ENCODE measurements around the gene THSD4. TPM values are rescaled to one million over a fixed set of nuclear protein-coding genes. Genes with fewer than 3 reads are reported as not detected.

The THSD4 gene
- total RNA-seq, 1 experiment from 2014 or later = 36.3 TPM

DNA sequence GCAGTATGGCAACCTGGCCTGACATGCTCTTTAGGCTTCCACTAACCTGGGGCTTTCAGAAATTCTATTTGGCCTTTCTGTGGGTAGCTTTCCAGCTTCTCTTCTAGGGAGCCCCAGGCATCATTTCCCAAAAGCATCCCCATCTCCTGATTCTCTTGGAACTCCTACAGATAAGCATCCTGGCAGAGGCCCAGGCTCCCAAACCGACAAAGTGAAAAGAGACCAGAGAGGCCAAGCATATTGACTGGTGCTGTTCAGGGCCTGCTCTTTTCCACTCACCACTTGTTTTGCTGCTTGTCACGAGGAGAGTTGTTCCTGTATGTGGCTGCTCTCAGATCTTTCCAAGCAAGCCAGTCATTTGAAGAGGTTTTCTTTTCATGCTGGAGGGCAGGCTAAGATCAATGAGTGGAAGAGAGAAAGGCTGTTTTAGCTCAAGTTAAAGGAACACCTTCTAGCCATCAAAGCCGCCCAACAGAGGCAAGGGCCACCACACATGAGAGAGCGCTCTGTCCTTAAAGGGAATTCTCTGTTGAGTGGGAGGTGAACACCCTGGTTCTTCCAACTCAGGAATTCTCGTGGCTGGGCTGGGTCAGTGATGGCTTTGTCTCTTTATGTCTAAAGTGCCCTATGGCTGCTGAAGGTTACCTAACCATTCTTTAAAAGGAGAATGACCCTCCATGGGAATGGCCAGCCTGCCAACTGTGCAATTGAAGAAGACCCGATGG, 664.0 kb downstream of the THSD4 start:
- POLR2A ChIA-PET = interaction anchor here (0.6 to 1.3 kb wide), 2 partner anchors 18 to 21 kb away, joined by 3 to 7 read pairs; no protein-coding TSS in a partner anchor
- no peak overlapping the region for H3K27ac Mint-ChIP-seq (ENCODE audit: low read depth, unreplicated experiment)
- no peak for DNase-seq (ENCODE audit: unreplicated experiment)
- no TSS peak for BruUV-seq (replicated peaks)
- intact Hi-C loops (cut with micrococcal nuclease) = no loop called here
- no peak overlapping the region for H3K4me3 Mint-ChIP-seq (ENCODE audit: unreplicated experiment)
- CTCF ChIA-PET = interaction anchor here (0.6 to 5.1 kb wide), 10 partner anchors 8 to 1379 kb away, joined by 3 to 35 read pairs (median 4); no protein-coding TSS in a partner anchor
- H3K36me3 Mint-ChIP-seq (ENCODE audit: insufficient read depth, unreplicated experiment) = no peaks in the 10 kb centered on the region
- H3K27me3 Mint-ChIP-seq (ENCODE audit: insufficient read depth, unreplicated experiment) = no peaks in the 10 kb centered on the region
- H3K9me3 Mint-ChIP-seq (ENCODE audit: unreplicated experiment) = no peaks in the 10 kb centered on the region
- H3K4me1 Mint-ChIP-seq (ENCODE audit: insufficient read depth, unreplicated experiment) = peaks cover 10% of the 10 kb centered on the region
- TF ChIP-seq, protein P1, sequence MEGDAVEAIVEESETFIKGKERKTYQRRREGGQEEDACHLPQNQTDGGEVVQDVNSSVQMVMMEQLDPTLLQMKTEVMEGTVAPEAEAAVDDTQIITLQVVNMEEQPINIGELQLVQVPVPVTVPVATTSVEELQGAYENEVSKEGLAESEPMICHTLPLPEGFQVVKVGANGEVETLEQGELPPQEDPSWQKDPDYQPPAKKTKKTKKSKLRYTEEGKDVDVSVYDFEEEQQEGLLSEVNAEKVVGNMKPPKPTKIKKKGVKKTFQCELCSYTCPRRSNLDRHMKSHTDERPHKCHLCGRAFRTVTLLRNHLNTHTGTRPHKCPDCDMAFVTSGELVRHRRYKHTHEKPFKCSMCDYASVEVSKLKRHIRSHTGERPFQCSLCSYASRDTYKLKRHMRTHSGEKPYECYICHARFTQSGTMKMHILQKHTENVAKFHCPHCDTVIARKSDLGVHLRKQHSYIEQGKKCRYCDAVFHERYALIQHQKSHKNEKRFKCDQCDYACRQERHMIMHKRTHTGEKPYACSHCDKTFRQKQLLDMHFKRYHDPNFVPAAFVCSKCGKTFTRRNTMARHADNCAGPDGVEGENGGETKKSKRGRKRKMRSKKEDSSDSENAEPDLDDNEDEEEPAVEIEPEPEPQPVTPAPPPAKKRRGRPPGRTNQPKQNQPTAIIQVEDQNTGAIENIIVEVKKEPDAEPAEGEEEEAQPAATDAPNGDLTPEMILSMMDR (IDR thresholded peaks at IDR 0.05; ENCODE audit: unreplicated experiment) = no peak

DNA sequence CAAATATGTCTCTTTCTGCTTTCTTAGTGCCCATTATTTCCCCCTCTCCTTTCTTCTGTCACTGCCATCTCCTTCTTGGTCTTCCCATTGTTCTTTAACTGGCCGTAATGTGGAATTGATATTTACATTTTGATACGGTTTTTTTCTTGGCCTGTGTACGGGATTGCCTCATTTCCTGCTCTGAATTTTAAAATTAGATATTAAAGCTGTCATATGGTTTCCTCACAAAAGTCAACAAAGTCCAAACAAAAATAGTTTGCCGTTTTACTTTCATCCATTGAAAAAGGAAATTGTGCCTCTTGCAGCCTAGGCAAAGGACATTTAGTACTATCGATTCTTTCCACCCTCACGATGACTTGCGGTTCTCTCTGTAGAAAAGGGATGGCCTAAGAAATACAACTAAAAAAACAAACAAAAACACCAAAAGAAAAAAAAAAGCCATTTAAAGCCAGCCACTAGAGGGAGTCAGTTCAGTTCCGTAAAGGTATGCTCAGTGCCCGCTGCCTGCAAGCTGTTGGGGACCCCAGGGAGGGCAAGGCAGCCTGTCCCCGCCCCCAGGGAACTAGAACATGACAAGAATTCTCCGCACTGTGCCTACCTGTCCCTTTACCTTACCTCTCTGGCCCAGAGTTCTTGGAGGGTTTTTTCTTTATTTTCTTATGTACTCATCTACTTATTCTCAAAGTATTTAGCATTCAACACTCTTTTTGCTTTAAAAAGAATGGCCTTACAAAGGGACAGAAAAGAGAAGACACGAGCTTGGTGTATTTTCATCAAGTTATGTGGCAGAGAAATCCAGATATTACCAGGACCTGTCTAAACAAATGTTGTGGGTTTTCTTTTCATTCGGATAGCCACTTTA, 665.1 kb downstream of the THSD4 start:
- H3K36me3 Mint-ChIP-seq (ENCODE audit: insufficient read depth, unreplicated experiment) = no peaks in the 10 kb centered on the region
- peaks cover 10% of the 10 kb centered on the region for H3K4me1 Mint-ChIP-seq (ENCODE audit: insufficient read depth, unreplicated experiment)
- peak; percentile 57 for DNase-seq (ENCODE audit: unreplicated experiment)
- TF ChIP-seq, protein P1 (IDR thresholded peaks at IDR 0.05; ENCODE audit: unreplicated experiment) = peak; percentile 66
- POLR2A ChIA-PET = interaction anchor here (0.7 to 1.9 kb wide), 4 partner anchors 9 to 33 kb away, joined by 3 to 10 read pairs (median 3); no protein-coding TSS in a partner anchor
- BruUV-seq (replicated peaks) = TSS peak; percentile 20
- no peaks in the 10 kb centered on the region for H3K27me3 Mint-ChIP-seq (ENCODE audit: insufficient read depth, unreplicated experiment)
- intact Hi-C loops (cut with micrococcal nuclease) = loop anchor here (1.0 to 5.0 kb wide), 2 partner anchors 21 to 377 kb away; no protein-coding TSS in a partner anchor
- no peaks in the 10 kb centered on the region for H3K9me3 Mint-ChIP-seq (ENCODE audit: unreplicated experiment)
- peak overlapping the region; percentile 76 for H3K27ac Mint-ChIP-seq (ENCODE audit: low read depth, unreplicated experiment)
- CTCF ChIA-PET = interaction anchor here (0.6 to 5.1 kb wide), 24 partner anchors 9 to 1405 kb away, joined by 3 to 35 read pairs (median 5); no protein-coding TSS in a partner anchor
- H3K4me3 Mint-ChIP-seq (ENCODE audit: unreplicated experiment) = no peak overlapping the region

DNA sequence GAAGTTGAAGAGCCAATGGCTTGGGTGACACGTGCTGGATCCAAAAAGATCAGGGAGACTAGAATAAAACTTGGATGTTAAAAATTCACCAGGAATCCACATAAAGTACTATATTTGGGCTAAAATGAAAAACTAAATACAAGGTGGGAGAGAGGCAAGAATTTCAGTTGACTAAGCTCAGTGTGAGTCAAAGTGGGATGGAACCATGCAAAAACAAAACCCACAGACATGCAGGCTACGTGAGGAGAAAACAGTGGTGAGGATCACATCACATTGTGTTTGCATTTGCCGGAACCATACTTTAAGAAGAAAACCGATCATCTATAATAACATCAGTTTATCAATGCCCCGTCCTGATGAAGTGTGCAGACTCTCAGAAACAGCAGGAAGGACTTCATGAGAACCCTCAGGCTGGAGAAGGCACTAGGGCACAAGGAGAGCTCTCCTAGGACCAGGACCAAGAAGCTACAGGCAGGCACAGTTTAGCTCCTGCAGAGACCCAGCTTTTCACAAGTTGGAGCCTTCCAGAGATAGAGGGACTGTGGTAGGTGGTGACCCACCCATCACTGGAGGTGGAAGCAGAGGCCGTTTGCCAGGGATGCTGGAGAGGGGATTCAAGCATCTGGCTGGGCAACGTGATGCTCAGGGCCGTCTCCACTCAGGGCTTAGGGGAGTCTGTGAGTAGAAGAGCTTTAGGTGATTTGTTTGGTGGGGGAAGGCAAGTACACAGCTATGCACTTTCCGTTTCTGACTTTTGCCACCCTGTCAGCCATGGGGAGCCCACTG, 666.1 kb downstream of the THSD4 start:
- TF ChIP-seq, protein P1 (IDR thresholded peaks at IDR 0.05; ENCODE audit: unreplicated experiment) = no peak
- ChIA-PET CTCF (interaction anchor here (0.6 to 5.1 kb wide), 17 partner anchors 8 to 1355 kb away, joined by 3 to 35 read pairs (median 6); no protein-coding TSS in a partner anchor), POLR2A (interaction anchor here (0.5 to 1.9 kb wide), 5 partner anchors 10 to 346 kb away, joined by 3 to 10 read pairs (median 3); no protein-coding TSS in a partner anchor)
- H3K27ac Mint-ChIP-seq (ENCODE audit: low read depth, unreplicated experiment) = no peak overlapping the region
- intact Hi-C loops (cut with micrococcal nuclease) = loop anchor here (5.0 kb wide), 1 partner anchor 376 kb away; no protein-coding TSS in a partner anchor
- no peaks in the 10 kb centered on the region for H3K9me3 Mint-ChIP-seq (ENCODE audit: unreplicated experiment)
- no peaks in the 10 kb centered on the region for H3K36me3 Mint-ChIP-seq (ENCODE audit: insufficient read depth, unreplicated experiment)
- no TSS peak for BruUV-seq (replicated peaks)
- DNase-seq (ENCODE audit: unreplicated experiment) = no peak
- H3K27me3 Mint-ChIP-seq (ENCODE audit: insufficient read depth, unreplicated experiment) = no peaks in the 10 kb centered on the region
- peaks cover 10% of the 10 kb centered on the region for H3K4me1 Mint-ChIP-seq (ENCODE audit: insufficient read depth, unreplicated experiment)
- no peak overlapping the region for H3K4me3 Mint-ChIP-seq (ENCODE audit: unreplicated experiment)

Measured in MCF 10A (cell line).